ENCODE data around the gene SEMA5A.

Gene SEMA5A

DNA sequence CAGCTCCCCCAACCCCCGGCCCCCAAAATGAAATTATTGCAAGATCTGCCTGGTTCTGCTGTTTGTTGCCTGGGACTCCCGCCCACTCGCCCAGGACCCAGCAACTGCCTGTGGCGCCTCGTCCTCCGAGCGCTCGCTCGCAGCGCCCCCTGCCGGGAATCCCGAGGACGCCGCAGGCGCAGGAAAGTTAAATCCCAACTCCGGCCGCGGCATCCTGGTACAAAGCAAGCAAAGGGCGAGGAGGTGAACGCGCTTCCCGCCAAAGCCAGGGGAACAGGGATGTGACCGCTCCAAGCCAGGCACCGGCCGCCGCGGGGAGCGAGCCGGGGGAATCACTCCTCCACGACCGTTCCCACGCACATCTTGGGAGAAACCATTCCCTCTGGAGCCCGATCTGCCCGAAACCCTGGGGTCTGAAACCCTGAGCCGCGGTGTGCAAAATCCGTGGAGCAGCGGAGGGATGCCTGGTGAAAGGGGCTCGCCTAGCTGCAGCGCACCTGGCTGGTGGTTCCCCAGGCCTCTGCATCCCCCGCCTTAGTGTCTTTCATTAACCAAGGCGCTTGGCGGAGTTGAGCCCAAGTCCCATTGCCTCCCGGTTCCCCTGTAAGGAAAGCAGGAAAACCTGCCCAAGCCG, 1.3 kb downstream of the SEMA5A start:
- Histone ChIP-seq H3K27ac (no peak overlapping the region), H3K36me3 (ENCODE audit: control insufficient read depth, insufficient read depth, low read length) (no peaks in the 10 kb centered on the region), H3K79me2 (no peaks in the 10 kb centered on the region), H3K9ac (no peak overlapping the region), H2AFZ (peak overlapping the region; percentile 84), H3K4me2 (ENCODE audit: low read length) (peak overlapping the region; percentile 90), H3K27me3 (ENCODE audit: control insufficient read depth, insufficient read depth, low read length) (no peaks in the 10 kb centered on the region), H3K4me1 (peaks cover 2% of the 10 kb centered on the region), H3K4me3 (ENCODE audit: low read depth, low read length) (peak overlapping the region; percentile 42), H3K9me3 (ENCODE audit: control insufficient read depth, low read length) (no peaks in the 10 kb centered on the region)
- TF ChIP-seq, protein P1, sequence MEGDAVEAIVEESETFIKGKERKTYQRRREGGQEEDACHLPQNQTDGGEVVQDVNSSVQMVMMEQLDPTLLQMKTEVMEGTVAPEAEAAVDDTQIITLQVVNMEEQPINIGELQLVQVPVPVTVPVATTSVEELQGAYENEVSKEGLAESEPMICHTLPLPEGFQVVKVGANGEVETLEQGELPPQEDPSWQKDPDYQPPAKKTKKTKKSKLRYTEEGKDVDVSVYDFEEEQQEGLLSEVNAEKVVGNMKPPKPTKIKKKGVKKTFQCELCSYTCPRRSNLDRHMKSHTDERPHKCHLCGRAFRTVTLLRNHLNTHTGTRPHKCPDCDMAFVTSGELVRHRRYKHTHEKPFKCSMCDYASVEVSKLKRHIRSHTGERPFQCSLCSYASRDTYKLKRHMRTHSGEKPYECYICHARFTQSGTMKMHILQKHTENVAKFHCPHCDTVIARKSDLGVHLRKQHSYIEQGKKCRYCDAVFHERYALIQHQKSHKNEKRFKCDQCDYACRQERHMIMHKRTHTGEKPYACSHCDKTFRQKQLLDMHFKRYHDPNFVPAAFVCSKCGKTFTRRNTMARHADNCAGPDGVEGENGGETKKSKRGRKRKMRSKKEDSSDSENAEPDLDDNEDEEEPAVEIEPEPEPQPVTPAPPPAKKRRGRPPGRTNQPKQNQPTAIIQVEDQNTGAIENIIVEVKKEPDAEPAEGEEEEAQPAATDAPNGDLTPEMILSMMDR (IDR thresholded peaks at IDR 0.05) = peak; percentile 95

DNA sequence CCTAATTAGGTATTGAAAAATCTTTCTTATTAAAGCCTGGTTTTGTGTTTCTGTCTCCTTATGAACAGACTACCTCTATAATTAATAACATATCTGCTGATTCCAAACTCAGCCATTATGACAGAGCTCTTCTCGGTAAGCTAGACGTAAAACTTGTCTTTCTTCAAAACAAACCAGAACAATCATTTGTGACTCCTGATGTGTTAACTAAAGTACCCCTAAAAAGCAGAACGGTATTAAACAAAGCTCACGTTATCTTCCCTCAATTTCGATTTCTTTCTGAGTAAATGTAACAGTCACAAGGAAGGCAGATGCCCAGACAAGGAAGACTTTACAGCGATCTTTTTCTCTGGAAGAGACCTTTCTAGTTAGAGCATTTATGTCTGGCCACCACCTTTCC, 1.8 kb downstream of the SEMA5A start:
- Histone ChIP-seq H3K9ac (no peak overlapping the region), H3K4me1 (peaks cover 3% of the 10 kb centered on the region), H2AFZ (peak overlapping the region; percentile 84), H3K9me3 (ENCODE audit: control insufficient read depth, low read length) (no peaks in the 10 kb centered on the region), H3K79me2 (no peaks in the 10 kb centered on the region), H3K36me3 (ENCODE audit: control insufficient read depth, insufficient read depth, low read length) (no peaks in the 10 kb centered on the region), H3K27me3 (ENCODE audit: control insufficient read depth, insufficient read depth, low read length) (no peaks in the 10 kb centered on the region), H3K4me2 (ENCODE audit: low read length) (no peak overlapping the region), H3K27ac (no peak overlapping the region), H3K4me3 (ENCODE audit: low read depth, low read length) (peak overlapping the region; percentile 2)
- TF ChIP-seq, protein P1 (IDR thresholded peaks at IDR 0.05) = no peak

DNA sequence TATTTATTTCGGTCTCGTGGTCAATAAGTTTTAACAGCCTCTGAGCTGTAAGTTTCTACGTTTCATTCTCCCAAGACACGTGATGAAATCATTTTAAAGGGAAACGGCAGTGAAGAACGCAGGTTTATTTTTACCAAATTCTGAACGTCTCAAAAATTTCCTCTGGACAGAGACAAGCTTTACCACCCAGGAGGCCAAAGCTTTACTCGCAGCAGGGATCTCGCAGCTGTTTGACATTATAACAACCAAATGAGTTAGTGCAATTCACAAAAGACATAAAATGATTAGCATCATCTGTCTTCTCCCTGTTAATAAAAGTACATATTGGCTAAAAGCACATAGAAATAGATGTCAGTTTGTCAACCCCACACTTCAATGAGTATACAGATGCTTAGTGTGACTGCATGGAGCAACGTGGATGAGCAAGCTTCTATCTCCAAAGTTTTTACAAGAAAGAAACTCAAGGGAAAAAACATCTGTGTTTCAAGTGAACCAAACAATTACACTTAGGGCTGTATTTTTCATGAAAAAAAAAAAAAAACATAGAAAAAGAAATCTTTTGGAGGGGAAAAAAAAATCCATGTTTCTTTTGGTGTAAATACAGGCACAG, 2.5 kb downstream of the SEMA5A start:
- Histone ChIP-seq H3K27me3 (ENCODE audit: control insufficient read depth, insufficient read depth, low read length) (no peaks in the 10 kb centered on the region), H3K36me3 (ENCODE audit: control insufficient read depth, insufficient read depth, low read length) (no peaks in the 10 kb centered on the region), H3K4me3 (ENCODE audit: low read depth, low read length) (no peak overlapping the region), H3K4me1 (peaks cover 5% of the 10 kb centered on the region), H3K4me2 (ENCODE audit: low read length) (no peak overlapping the region), H3K9ac (no peak overlapping the region), H2AFZ (no peak overlapping the region), H3K79me2 (no peaks in the 10 kb centered on the region), H3K9me3 (ENCODE audit: control insufficient read depth, low read length) (no peaks in the 10 kb centered on the region), H3K27ac (no peak overlapping the region)
- TF ChIP-seq, protein P1 (IDR thresholded peaks at IDR 0.05) = no peak

DNA sequence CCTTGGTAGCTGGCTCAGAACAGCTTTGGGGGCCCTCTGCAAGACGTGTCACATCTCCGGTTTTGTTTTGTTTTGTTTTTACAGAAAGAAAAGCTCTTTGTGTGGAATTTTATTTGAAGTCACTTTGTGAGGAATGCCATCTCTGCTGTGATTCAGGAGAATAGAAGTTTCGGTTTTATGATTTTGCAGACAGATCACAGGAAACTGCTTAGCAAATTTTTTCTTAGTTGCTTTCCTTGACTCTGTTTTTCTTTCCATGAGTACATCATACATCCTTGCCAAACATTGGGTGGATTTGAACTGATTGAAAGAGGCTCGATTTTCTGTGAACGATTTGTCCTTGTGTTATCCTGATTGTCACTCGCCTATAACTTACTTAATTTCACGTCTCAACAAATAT, 5.1 kb downstream of the SEMA5A start:
- H3K4me1 ChIP-seq = peaks cover 5% of the 10 kb centered on the region
- no peak overlapping the region for H2AFZ ChIP-seq
- H3K9me3 ChIP-seq (ENCODE audit: control insufficient read depth, low read length) = no peaks in the 10 kb centered on the region
- H3K4me2 ChIP-seq (ENCODE audit: low read length) = no peak overlapping the region
- no peaks in the 10 kb centered on the region for H3K79me2 ChIP-seq
- no peaks in the 10 kb centered on the region for H3K27me3 ChIP-seq (ENCODE audit: control insufficient read depth, insufficient read depth, low read length)
- no peak overlapping the region for H3K27ac ChIP-seq
- H3K36me3 ChIP-seq (ENCODE audit: control insufficient read depth, insufficient read depth, low read length) = no peaks in the 10 kb centered on the region
- no peak overlapping the region for H3K4me3 ChIP-seq (ENCODE audit: low read depth, low read length)
- H3K9ac ChIP-seq = no peak overlapping the region
- TF ChIP-seq, protein P1 (IDR thresholded peaks at IDR 0.05) = no peak

DNA sequence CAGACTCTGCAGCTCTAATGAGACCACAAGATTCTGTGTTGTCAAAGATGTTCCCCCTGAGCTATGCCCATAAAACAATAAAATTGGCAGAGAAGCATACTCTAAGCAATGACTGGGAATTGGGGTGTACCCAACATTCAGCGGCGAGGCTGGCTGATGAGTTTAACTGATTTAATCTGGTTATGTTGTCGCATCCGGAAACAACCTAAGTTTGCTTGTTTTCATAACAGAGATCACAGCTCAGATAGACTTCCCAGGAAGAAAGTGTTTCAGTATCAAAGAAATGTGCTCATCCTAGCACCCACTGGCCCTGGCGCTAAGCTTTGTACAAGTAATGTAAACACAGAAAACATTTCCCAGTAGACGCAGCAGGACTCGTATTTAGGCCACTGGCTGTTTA, 7.4 kb downstream of the SEMA5A start:
- TF ChIP-seq, protein P1 (IDR thresholded peaks at IDR 0.05) = no peak
- Histone ChIP-seq H3K4me2 (ENCODE audit: low read length) (no peak overlapping the region), H3K9ac (no peak overlapping the region), H3K36me3 (ENCODE audit: control insufficient read depth, insufficient read depth, low read length) (no peaks in the 10 kb centered on the region), H3K9me3 (ENCODE audit: control insufficient read depth, low read length) (no peaks in the 10 kb centered on the region), H3K27me3 (ENCODE audit: control insufficient read depth, insufficient read depth, low read length) (no peaks in the 10 kb centered on the region), H3K4me1 (peaks cover 3% of the 10 kb centered on the region), H2AFZ (peak overlapping the region; percentile 33), H3K79me2 (no peaks in the 10 kb centered on the region), H3K4me3 (ENCODE audit: low read depth, low read length) (no peak overlapping the region), H3K27ac (no peak overlapping the region)
